GM18517 (cell line): ENCODE results near the gene AFF1.

ENCODE experiments used
- ATAC-seq: cut with Tn5 transposase; IDR thresholded peaks from one replicate; pipeline ENCODE4 v1.9.1; 2021; ENCODE audit warnings: mild to moderate bottlenecking, moderate library complexity; ENCODE audit not compliant: unreplicated experiment

The AFF1 gene

DNA sequence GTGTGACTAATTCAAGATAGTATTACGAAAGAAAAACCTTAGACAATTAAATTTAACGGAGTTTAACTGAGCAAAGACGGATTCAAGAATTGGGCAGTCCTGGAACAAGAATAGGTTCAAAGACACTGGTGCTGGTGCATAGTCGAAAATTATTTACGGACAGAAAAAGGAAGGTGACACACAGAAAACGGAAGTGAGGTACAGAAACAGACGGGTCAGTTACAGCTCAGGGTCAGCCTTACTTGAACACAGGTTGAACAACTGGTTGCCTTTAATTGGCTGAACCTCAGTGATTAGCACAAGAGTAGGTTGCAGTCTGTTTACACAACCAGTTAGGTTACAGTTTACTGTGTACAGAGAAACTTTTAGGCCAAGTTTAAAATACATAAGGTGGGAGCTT lies 254.1 kb downstream of the AFF1 start:
- ATAC-seq: no peak
